ENCODE results near the gene ACKR1.

Gene ACKR1

DNA sequence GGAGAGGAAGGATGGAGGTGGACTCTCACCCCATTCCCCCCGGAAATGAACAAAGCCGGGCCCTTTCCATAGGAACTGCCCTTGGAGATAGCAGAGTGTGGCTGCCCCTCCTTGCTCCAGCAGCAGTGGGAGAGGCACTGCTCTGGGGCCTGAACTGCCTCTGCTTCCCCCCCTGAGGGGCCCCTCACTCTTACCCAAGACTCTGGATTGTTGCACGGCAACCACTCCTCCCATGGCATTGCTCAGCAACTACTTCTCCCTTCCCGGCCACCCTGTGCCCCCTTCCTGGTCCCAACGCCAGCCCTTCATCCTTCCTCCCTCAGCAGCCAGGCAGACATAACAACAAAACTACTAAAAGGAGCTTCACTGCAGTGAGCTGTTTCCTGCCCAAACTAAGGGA lies 3.0 kb upstream of the ACKR1 start:
- Histone ChIP-seq H3K27me3 (ENCODE audit: insufficient read depth, poor library complexity, severe bottlenecking) (peaks cover 7% of the 10 kb centered on the region), H3K4me3 (replicated peaks; ENCODE audit: insufficient read depth, low read length) (no peak overlapping the region), H3K27ac (replicated peaks) (no peak overlapping the region)
- peak; percentile 30 to 43 for DNase-seq (ENCODE audit: low read depth in 1 of 2, low spot score in 1 of 2)
- no peak for TF ChIP-seq SPI1 (IDR thresholded peaks at IDR 0.05; ENCODE audit: borderline replicate concordance, low read depth)
- TF ChIP-seq GABPA (IDR thresholded peaks at IDR 0.05; ENCODE audit: low read depth), result no peak
- TF ChIP-seq POLR2AphosphoS5 (IDR thresholded peaks at IDR 0.05; ENCODE audit: low read depth), result no peak
- TF ChIP-seq, protein P1, sequence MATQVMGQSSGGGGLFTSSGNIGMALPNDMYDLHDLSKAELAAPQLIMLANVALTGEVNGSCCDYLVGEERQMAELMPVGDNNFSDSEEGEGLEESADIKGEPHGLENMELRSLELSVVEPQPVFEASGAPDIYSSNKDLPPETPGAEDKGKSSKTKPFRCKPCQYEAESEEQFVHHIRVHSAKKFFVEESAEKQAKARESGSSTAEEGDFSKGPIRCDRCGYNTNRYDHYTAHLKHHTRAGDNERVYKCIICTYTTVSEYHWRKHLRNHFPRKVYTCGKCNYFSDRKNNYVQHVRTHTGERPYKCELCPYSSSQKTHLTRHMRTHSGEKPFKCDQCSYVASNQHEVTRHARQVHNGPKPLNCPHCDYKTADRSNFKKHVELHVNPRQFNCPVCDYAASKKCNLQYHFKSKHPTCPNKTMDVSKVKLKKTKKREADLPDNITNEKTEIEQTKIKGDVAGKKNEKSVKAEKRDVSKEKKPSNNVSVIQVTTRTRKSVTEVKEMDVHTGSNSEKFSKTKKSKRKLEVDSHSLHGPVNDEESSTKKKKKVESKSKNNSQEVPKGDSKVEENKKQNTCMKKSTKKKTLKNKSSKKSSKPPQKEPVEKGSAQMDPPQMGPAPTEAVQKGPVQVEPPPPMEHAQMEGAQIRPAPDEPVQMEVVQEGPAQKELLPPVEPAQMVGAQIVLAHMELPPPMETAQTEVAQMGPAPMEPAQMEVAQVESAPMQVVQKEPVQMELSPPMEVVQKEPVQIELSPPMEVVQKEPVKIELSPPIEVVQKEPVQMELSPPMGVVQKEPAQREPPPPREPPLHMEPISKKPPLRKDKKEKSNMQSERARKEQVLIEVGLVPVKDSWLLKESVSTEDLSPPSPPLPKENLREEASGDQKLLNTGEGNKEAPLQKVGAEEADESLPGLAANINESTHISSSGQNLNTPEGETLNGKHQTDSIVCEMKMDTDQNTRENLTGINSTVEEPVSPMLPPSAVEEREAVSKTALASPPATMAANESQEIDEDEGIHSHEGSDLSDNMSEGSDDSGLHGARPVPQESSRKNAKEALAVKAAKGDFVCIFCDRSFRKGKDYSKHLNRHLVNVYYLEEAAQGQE (IDR thresholded peaks at IDR 0.05; ENCODE audit: insufficient replicate concordance, low read depth), result no peak
- TF ChIP-seq, protein P2, sequence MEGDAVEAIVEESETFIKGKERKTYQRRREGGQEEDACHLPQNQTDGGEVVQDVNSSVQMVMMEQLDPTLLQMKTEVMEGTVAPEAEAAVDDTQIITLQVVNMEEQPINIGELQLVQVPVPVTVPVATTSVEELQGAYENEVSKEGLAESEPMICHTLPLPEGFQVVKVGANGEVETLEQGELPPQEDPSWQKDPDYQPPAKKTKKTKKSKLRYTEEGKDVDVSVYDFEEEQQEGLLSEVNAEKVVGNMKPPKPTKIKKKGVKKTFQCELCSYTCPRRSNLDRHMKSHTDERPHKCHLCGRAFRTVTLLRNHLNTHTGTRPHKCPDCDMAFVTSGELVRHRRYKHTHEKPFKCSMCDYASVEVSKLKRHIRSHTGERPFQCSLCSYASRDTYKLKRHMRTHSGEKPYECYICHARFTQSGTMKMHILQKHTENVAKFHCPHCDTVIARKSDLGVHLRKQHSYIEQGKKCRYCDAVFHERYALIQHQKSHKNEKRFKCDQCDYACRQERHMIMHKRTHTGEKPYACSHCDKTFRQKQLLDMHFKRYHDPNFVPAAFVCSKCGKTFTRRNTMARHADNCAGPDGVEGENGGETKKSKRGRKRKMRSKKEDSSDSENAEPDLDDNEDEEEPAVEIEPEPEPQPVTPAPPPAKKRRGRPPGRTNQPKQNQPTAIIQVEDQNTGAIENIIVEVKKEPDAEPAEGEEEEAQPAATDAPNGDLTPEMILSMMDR (IDR thresholded peaks at IDR 0.05; ENCODE audit: insufficient read depth, low read length), result no peak

DNA sequence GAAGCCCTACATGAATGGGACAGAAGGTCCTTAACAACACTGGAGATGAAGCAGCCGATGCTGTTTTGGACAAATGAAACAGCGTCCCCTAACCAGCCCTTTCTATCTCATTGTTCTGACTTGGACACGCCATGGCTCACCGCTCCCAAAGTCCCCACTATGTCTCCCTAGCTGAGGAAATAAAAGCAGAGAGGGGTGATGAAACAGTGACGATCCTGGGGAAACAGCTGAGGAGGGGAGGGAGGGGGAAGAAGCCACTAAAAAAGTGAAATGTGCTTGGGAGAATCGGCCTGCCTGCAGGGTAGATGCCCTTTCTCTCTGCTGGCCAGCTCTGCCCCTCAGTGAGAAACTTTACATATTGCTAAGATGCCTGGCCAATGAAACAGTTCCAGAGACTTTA lies 1.1 kb upstream of the ACKR1 start:
- DNase-seq (ENCODE audit: low read depth in 1 of 2, low spot score in 1 of 2), result no peak
- Histone ChIP-seq H3K4me3 (replicated peaks; ENCODE audit: insufficient read depth, low read length) (no peak overlapping the region), H3K27me3 (ENCODE audit: insufficient read depth, poor library complexity, severe bottlenecking) (peaks cover 14% of the 10 kb centered on the region), H3K27ac (replicated peaks) (no peak overlapping the region)
- TF ChIP-seq, protein P2 (IDR thresholded peaks at IDR 0.05; ENCODE audit: insufficient read depth, low read length), result no peak

DNA sequence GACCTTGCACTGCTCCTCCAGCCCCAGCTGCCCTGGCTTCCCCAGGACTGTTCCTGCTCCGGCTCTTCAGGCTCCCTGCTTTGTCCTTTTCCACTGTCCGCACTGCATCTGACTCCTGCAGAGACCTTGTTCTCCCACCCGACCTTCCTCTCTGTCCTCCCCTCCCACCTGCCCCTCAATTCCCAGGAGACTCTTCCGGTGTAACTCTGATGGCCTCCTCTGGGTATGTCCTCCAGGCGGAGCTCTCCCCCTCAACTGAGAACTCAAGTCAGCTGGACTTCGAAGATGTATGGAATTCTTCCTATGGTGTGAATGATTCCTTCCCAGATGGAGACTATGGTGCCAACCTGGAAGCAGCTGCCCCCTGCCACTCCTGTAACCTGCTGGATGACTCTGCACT lies 550 bp downstream of the ACKR1 start:
- Histone ChIP-seq H3K27me3 (ENCODE audit: insufficient read depth, poor library complexity, severe bottlenecking) (peaks cover 16% of the 10 kb centered on the region), H3K4me3 (replicated peaks; ENCODE audit: insufficient read depth, low read length) (no peak overlapping the region), H3K27ac (replicated peaks) (no peak overlapping the region)
- no peak for DNase-seq (ENCODE audit: low read depth in 1 of 2, low spot score in 1 of 2)
- TF ChIP-seq POLR2AphosphoS5 (IDR thresholded peaks at IDR 0.05; ENCODE audit: low read depth), result no peak

DNA sequence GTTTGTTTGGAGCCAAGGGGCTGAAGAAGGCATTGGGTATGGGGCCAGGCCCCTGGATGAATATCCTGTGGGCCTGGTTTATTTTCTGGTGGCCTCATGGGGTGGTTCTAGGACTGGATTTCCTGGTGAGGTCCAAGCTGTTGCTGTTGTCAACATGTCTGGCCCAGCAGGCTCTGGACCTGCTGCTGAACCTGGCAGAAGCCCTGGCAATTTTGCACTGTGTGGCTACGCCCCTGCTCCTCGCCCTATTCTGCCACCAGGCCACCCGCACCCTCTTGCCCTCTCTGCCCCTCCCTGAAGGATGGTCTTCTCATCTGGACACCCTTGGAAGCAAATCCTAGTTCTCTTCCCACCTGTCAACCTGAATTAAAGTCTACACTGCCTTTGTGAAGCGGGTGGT lies 1.4 kb downstream of the ACKR1 start:
- no peak overlapping the region for H3K4me3 ChIP-seq (replicated peaks; ENCODE audit: insufficient read depth, low read length)
- H3K27ac ChIP-seq (replicated peaks), result no peak overlapping the region
- no peak for DNase-seq (ENCODE audit: low read depth in 1 of 2, low spot score in 1 of 2)
- peaks cover 12% of the 10 kb centered on the region for H3K27me3 ChIP-seq (ENCODE audit: insufficient read depth, poor library complexity, severe bottlenecking)
- TF ChIP-seq POLR2AphosphoS5 (IDR thresholded peaks at IDR 0.05; ENCODE audit: low read depth) (no peak), SPI1 (IDR thresholded peaks at IDR 0.05; ENCODE audit: borderline replicate concordance, low read depth) (no peak), GABPA (IDR thresholded peaks at IDR 0.05; ENCODE audit: low read depth) (no peak)
- TF ChIP-seq, protein P1 (IDR thresholded peaks at IDR 0.05; ENCODE audit: insufficient replicate concordance, low read depth), result no peak
- TF ChIP-seq, protein P2 (IDR thresholded peaks at IDR 0.05; ENCODE audit: insufficient read depth, low read length), result no peak
